ENCODE results near the gene BAHCC1.

DNA sequence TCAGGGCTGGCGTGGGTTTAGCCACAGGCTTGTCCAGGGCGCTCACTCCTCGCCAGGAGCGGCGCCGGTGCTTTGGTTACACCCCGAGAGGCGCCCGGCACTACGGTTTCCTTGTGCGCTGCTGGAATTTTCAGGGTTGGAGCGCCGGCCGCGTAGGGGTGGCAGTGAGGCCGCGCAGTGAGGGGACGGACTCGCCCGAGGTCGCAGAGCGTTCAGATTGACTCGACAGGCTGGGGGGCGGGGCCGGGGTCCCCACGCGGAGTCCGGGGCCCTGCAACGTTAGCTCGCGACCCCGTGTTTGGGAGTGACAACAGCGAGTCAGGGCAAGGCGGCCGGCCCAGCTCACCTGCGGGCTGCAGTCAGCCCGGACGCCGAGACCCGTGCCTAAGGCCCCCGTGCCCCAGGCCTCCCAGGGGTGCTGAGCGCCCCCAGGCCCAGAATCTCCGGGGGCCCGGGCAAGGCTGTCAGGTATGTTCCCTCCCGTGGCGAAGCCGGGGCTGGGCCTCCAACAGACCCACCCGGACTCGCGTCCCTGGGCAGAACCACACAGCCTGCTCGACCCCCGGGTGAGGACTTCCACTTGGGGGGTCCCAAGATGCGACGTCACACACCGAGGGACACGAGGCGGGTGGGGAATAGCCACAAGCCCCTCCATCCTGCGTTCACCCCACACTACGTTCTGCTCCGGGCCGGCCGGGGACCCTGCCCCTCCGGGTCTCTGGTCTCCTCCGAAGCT, 118.7 kb downstream of the BAHCC1 start:
- TF ChIP-seq, protein P1, sequence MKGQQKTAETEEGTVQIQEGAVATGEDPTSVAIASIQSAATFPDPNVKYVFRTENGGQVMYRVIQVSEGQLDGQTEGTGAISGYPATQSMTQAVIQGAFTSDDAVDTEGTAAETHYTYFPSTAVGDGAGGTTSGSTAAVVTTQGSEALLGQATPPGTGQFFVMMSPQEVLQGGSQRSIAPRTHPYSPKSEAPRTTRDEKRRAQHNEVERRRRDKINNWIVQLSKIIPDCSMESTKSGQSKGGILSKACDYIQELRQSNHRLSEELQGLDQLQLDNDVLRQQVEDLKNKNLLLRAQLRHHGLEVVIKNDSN (IDR thresholded peaks at IDR 0.05) = no peak
- TF ChIP-seq TEAD4 (IDR thresholded peaks at IDR 0.05) = peak; percentile 19; the same call in 1 of the 2 replicates
- TF ChIP-seq NFIC (IDR thresholded peaks at IDR 0.05) = no peak
- TF ChIP-seq RAD21 (IDR thresholded peaks at IDR 0.05; ENCODE audit: low read depth) = no peak
- TF ChIP-seq, protein P2, sequence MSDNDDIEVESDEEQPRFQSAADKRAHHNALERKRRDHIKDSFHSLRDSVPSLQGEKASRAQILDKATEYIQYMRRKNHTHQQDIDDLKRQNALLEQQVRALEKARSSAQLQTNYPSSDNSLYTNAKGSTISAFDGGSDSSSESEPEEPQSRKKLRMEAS (IDR thresholded peaks at IDR 0.05) = no peak; the same call in 1 of the 2 replicates
- TF ChIP-seq YY1 (IDR thresholded peaks at IDR 0.05; ENCODE audit: low read depth) = no peak
